GM12875 (cell line): ENCODE measurements around the gene MDGA2.

Experiments
- H3K4me3 ChIP-seq: one replicate; pipeline ENCODE4 v1.5.1; 2011; ENCODE audit warnings: low read depth, low read length, control low read depth
- TF ChIP-seq, protein P1 (sequence below): IDR thresholded peaks from 2 replicates; pipeline ENCODE4 v1.5.1; 2011; ENCODE audit warnings: low read depth, mild to moderate bottlenecking, control low read depth, inconsistent platforms, low read length, moderate library complexity, borderline replicate concordance; ENCODE audit not compliant: insufficient read depth

Gene MDGA2

DNA sequence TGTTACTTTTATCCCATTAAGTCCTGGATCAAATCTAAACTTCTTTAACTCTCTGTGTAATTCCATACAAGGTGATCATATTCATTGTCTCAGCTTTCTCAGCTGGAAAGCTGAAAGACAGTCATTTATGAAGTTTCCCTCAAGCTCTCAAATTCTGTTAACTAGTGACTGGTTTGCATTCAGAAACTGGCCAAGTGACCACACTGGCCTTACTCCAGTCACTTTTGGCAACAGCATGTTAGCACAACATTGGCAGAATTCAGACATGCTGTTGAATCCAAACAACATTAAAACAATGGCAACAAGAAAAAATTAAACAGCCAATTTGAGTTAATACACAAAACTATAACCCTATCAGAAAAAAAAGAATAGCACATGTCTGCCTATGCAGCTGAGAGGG is 343.3 kb downstream of the MDGA2 start:
- TF ChIP-seq, protein P1, sequence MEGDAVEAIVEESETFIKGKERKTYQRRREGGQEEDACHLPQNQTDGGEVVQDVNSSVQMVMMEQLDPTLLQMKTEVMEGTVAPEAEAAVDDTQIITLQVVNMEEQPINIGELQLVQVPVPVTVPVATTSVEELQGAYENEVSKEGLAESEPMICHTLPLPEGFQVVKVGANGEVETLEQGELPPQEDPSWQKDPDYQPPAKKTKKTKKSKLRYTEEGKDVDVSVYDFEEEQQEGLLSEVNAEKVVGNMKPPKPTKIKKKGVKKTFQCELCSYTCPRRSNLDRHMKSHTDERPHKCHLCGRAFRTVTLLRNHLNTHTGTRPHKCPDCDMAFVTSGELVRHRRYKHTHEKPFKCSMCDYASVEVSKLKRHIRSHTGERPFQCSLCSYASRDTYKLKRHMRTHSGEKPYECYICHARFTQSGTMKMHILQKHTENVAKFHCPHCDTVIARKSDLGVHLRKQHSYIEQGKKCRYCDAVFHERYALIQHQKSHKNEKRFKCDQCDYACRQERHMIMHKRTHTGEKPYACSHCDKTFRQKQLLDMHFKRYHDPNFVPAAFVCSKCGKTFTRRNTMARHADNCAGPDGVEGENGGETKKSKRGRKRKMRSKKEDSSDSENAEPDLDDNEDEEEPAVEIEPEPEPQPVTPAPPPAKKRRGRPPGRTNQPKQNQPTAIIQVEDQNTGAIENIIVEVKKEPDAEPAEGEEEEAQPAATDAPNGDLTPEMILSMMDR, result no peak
- no peak overlapping the region for H3K4me3 ChIP-seq

DNA sequence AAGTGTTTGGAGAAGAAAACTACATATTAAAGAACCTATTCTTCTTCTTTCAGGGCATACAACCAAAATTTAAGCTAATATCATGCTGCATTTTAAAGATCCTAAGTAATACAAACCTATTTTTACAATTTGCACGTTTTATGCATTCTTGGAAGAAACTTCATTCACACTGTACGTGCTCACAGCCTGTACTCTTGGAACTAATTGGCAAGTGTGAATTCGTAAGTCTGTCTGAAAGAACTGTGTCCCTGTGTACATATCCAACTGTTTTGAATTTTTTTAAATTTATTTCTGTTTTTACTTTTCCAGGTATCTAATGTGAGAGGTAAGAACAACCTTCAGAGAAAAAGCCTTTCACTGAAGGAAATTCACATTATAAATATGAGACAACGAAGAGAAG is 347.0 kb downstream of the MDGA2 start:
- H3K4me3 ChIP-seq, result no peak overlapping the region
- TF ChIP-seq, protein P1, result no peak

DNA sequence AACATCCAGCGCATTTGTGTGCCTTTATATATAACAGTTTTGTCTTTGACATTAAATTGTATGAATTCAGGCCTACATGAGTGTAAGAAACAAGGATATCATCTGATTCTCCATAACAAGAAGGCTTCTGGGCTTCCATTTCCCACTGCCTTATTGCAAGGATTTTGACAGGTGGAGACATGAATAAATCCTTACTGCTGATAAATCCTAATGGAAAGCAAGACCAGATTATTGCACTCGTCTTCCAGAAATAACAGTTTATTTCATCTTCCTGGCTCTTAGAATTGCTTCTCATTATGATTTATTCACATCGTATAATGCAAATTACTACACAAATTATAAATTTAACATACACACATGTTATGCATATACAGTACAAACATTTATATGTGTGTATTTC is 348.1 kb downstream of the MDGA2 start:
- TF ChIP-seq, protein P1, result no peak
- no peak overlapping the region for H3K4me3 ChIP-seq

DNA sequence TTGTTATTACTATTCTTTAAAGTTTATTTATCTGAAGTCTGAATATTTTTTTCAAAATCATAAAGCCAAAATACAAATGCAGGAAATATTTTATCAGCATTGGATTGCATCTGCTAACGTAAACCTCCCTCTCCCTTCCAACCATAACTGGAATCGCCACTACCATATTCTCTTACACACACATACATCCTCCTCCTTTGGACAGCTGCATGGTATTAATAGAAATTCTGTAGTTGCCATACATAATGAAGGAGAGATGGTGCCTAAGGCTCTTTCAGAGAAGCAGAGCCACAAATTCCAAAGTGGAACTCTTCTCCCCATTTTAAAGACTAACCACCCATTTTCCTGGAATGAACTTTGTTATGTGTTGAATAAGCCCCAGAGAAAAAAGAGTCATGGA is 352.7 kb downstream of the MDGA2 start:
- H3K4me3 ChIP-seq, result no peak overlapping the region
- TF ChIP-seq, protein P1, result no peak

DNA sequence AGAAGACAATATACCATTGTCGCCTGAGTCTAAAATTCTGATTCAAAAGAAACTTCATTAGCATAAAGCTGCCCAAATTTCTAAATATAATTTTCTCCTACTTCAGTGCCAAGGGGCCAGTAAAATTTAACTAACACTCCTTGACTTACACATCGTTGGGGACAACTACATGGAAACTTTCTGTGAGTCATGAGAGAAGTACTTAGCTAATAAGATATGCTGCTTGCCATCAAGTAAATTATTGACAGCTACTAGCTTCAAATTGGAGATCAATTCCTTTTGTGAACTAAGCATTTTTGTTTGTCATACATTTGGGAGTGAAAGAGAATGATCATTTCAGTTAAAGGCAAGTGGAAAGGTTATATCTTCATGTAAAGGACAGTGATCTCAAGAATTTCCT is 373.3 kb downstream of the MDGA2 start:
- TF ChIP-seq, protein P1, result no peak

DNA sequence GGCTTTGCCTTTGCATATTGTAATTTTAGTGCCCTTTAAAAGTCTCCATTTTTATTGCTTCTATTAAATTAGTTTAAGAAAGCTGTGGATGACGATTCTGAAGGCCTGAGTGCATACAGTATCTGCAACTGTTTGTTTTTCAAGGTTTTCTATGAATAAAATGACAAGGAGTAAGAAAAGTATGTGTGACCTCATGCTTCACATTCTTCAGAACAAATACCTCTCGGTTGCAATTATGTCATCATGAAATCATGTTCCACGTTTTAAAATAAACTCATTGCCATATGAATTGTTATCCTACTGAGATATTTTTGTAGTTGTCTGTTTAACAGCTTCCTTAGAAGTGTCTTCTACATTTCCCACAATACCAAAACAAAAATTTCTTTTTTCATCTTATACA is 374.6 kb downstream of the MDGA2 start:
- no peak overlapping the region for H3K4me3 ChIP-seq
- TF ChIP-seq, protein P1, result no peak

More for the DNA sequence above, 373.3 kb downstream of the MDGA2 start:
- no peak overlapping the region for H3K4me3 ChIP-seq

DNA sequence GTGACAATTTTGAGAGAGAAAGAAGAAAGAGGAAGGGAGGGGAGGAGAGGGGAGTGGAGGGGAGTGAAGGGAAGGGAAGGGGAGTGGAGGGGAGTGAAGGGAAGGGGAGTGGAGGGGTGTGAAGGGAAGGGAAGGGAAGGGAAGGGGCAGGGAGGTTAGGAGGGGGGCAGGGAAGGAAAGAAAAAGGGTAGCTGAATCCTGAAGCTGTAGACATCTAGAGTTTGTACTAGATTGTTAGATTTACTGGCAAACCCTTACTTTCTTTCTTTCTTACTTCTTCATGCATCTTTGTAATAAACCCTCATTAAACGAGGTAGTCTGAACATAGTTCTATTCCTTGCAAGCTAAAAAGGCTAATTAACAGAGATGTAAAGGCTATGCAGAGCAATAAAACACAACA is 378.0 kb downstream of the MDGA2 start:
- H3K4me3 ChIP-seq, result no peak overlapping the region

More for the DNA sequence above, 378.0 kb downstream of the MDGA2 start:
- TF ChIP-seq, protein P1, result no peak
